SU-DHL-6 (cell line): ENCODE data around the gene SEPTIN2.

Source experiments
- EZH2phosphoT487 ChIP-seq: fragments of 200-600 bp; sonication (generic), shearing (Covaris generic); conservative IDR thresholded peaks from 2 replicates; pipeline ENCODE4 v1.6.1; 2018; ENCODE audit warnings: mild to moderate bottlenecking, antibody characterized with exemption, low read length, moderate library complexity, mixed read lengths
- TF ChIP-seq, protein P1 (sequence below): fragments of 200-600 bp; sonication (generic); IDR thresholded peaks from one replicate; pipeline ENCODE4 v1.5.1; 2017; ENCODE audit warnings: antibody characterized with exemption, mild to moderate bottlenecking, low read length, moderate library complexity; ENCODE audit not compliant: insufficient read depth, poor library complexity, severe bottlenecking

DNA sequence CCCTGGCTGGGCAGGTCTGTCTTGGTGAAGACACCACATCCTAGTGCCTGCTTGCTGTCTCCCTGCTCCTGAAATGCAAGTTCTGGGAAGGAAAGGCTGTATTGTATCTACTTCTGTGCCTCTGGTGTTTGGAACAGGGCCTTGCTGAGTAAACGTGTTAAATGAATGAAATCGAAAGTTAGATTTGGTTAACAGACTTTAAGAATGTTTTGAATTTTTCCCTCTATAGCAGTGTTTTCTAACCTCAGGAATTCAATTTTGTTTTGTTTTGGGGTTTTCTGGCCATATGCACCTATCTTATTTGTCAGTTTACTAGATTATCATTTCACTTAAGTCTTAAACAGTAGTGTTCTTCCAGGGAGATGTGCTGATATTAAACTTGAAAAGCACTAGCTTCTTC, 61.1 kb downstream of the SEPTIN2 start:
- TF ChIP-seq, protein P1, sequence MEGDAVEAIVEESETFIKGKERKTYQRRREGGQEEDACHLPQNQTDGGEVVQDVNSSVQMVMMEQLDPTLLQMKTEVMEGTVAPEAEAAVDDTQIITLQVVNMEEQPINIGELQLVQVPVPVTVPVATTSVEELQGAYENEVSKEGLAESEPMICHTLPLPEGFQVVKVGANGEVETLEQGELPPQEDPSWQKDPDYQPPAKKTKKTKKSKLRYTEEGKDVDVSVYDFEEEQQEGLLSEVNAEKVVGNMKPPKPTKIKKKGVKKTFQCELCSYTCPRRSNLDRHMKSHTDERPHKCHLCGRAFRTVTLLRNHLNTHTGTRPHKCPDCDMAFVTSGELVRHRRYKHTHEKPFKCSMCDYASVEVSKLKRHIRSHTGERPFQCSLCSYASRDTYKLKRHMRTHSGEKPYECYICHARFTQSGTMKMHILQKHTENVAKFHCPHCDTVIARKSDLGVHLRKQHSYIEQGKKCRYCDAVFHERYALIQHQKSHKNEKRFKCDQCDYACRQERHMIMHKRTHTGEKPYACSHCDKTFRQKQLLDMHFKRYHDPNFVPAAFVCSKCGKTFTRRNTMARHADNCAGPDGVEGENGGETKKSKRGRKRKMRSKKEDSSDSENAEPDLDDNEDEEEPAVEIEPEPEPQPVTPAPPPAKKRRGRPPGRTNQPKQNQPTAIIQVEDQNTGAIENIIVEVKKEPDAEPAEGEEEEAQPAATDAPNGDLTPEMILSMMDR, result no peak
- TF ChIP-seq EZH2phosphoT487, result no peak
